Keratinocyte (primary cell): Measurements from ENCODE around the gene A1BG. TPM values are rescaled to one million over a fixed set of nuclear protein-coding genes. Genes with fewer than 3 reads are reported as not detected.

Source experiments
- DNase-seq: peaks from one replicate; pipeline ENCODE4 v3.0.0-alpha.2; 2011; ENCODE audit warnings: low read depth, missing footprints, low spot score
- FAIRE-seq: peaks from 2 replicates; lab custom pipeline; 2011; peaks lifted over from hg19 to GRCh38; lab: Jason Lieb, UNC
- H2AFZ ChIP-seq: 2 replicates; pipeline ENCODE4 v1.6.0; 2012; ENCODE audit warnings: low read length, control low read depth, inconsistent platforms; ENCODE audit not compliant: control insufficient read depth
- H3K27ac ChIP-seq: 2 replicates; pipeline ENCODE4 v1.5.1; 2011; ENCODE audit warnings: low read length; ENCODE audit not compliant: control insufficient read depth, insufficient read depth
- H3K27me3 ChIP-seq: 3 replicates; pipeline ENCODE4 v1.6.0; 2011; ENCODE audit warnings: low read length; ENCODE audit not compliant: control insufficient read depth, insufficient read depth; ENCODE audit errors: extremely low read depth
- H3K36me3 ChIP-seq, 2 experiments: 2 replicates in 1 of 2; 3 replicates in 1 of 2; pipeline ENCODE4 v1.5.1; 2011; ENCODE audit warnings: low read length in 2 of 2, mild to moderate bottlenecking in 1 of 2; ENCODE audit not compliant: control insufficient read depth in 2 of 2, insufficient read depth in 2 of 2; ENCODE audit errors: extremely low read depth in 1 of 2
- H3K4me1 ChIP-seq: 3 replicates; pipeline ENCODE4 v1.5.1; 2011; ENCODE audit warnings: low read length; ENCODE audit not compliant: control insufficient read depth, insufficient read depth; ENCODE audit errors: extremely low read depth
- H3K4me2 ChIP-seq: 3 replicates; pipeline ENCODE4 v1.6.0; 2011; ENCODE audit warnings: low read depth, low read length; ENCODE audit not compliant: control insufficient read depth, insufficient read depth; ENCODE audit errors: extremely low read depth
- H3K4me3 ChIP-seq, 3 experiments: fragments of 200-600 bp in 1 of 3; sonication (generic) in 1 of 3; 2 replicates in 2 of 3; 3 replicates in 1 of 3; pipeline ENCODE4 v1.5.1; 2011 to 2016; ENCODE audit warnings: low read length in 3 of 3, mild to moderate bottlenecking in 3 of 3, control low read depth in 2 of 3, inconsistent platforms in 1 of 3, low read depth in 1 of 3, mixed read lengths in 1 of 3, mixed run types in 1 of 3, moderate library complexity in 1 of 3; ENCODE audit not compliant: control insufficient read depth in 2 of 3, insufficient read depth in 2 of 3; ENCODE audit errors: extremely low read depth in 1 of 3
- H3K79me2 ChIP-seq: 2 replicates; pipeline ENCODE4 v1.6.0; 2012; ENCODE audit warnings: low read length; ENCODE audit not compliant: control insufficient read depth, insufficient read depth
- H3K9ac ChIP-seq: 3 replicates; pipeline ENCODE4 v1.6.0; 2011; ENCODE audit warnings: low read length; ENCODE audit not compliant: control insufficient read depth, insufficient read depth; ENCODE audit errors: extremely low read depth
- H3K9me1 ChIP-seq: 3 replicates; pipeline ENCODE4 v1.6.0; 2011; ENCODE audit warnings: low read length; ENCODE audit not compliant: control insufficient read depth, insufficient read depth; ENCODE audit errors: extremely low read depth
- H3K9me3 ChIP-seq: 2 replicates; pipeline ENCODE4 v1.5.1; 2012; ENCODE audit warnings: low read depth, low read length; ENCODE audit not compliant: control insufficient read depth
- H4K20me1 ChIP-seq: 3 replicates; pipeline ENCODE4 v1.6.0; 2011; ENCODE audit warnings: low read length; ENCODE audit not compliant: control insufficient read depth, insufficient read depth; ENCODE audit errors: extremely low read depth
- CTCF ChIP-seq, 3 experiments: IDR thresholded peaks in 1 of 3; conservative IDR thresholded peaks in 1 of 3; optimal IDR thresholded peaks in 1 of 3; 2 replicates in 2 of 3; 3 replicates in 1 of 3; pipeline versions ENCODE3 to v1.5.1; 2011; ENCODE audit warnings: low read length in 3 of 3, mild to moderate bottlenecking in 3 of 3, moderate library complexity in 2 of 3, control low read depth in 1 of 3, inconsistent platforms in 1 of 3; ENCODE audit not compliant: insufficient read depth in 2 of 3; ENCODE audit errors: extremely low read depth in 1 of 3
- EZH2 ChIP-seq: IDR thresholded peaks from one replicate; pipeline ENCODE4 v1.6.1; 2012; ENCODE audit warnings: inconsistent platforms, mild to moderate bottlenecking, low read length, moderate library complexity
- dilution Hi-C: fragments of 300-500 bp; cut with MboI; formaldehyde crosslinking; loops from one replicate; pipeline ENCODE4 v1.7.0; 2020; ENCODE audit warnings: low sequenced_read_pairs; ENCODE audit not compliant: extremely low pct_ligation_motif_present
- polyA plus RNA-seq, 5 experiments: library from polyadenylated mRNA; depleted of rRNA in 3 of 5; stranded (reverse) in 3 of 5; stranded (forward) in 1 of 5; unstranded in 1 of 5; fragments of >200 nt; gene quantifications; 1 replicate in 1 of 5; 2 replicates in 3 of 5; 3 replicates in 1 of 5; pipeline versions ENCODE4 v1.2.1 to v1.2.3, GENCODE V29; 2011 to 2012; ENCODE audit warnings: missing spikeins in 2 of 5, low read depth in 1 of 5, low replicate concordance in 1 of 5

Gene A1BG
- polyA plus RNA-seq, 1 donor (not counting 4 experiments of a cell fraction or from before 2014, with no cell fraction given), result 1.4 TPM

DNA sequence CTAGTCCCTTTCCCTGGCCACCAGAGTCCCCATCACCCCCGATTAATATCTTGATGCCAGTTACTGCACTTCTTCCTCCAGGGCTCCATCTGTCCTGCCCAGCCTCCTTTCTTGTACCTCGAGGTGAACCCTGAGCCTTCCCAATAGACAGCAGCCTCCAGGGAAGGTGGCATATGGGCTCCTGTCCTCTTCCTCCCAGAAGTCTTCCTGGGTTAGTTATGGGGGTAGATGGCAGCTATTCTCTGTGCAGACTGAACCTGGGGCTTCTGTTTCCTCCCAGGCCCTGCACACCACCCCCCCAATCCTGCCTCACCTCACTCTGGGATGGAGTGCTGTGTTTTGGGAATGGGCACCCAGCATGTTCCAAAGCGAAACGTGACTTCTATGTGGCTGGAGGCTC, 44.8 kb upstream of the A1BG start:
- H4K20me1 ChIP-seq, result peaks cover 21% of the 10 kb centered on the region
- H3K27ac ChIP-seq, result no peak overlapping the region
- peaks cover 11% of the 10 kb centered on the region for H3K79me2 ChIP-seq
- no peaks in the 10 kb centered on the region for H3K27me3 ChIP-seq
- no peak overlapping the region for H3K4me2 ChIP-seq
- no peak overlapping the region for H3K4me3 ChIP-seq
- H2AFZ ChIP-seq, result no peak overlapping the region
- peaks cover 12 to 16% of the 10 kb centered on the region in 2 experiments for H3K36me3 ChIP-seq
- no peak for FAIRE-seq
- no peaks in the 10 kb centered on the region for H3K9me3 ChIP-seq
- H3K9ac ChIP-seq, result no peak overlapping the region
- dilution Hi-C loops, result no loop called here
- TF ChIP-seq EZH2 (no peak), CTCF (optimal IDR thresholded peaks at IDR 0.05 in 1 of 3, IDR thresholded peaks at IDR 0.05 in 1 of 3, conservative IDR thresholded peaks at IDR 0.05 in 1 of 3; ENCODE audit: extremely low read depth in 1 of 3, insufficient read depth in 2 of 3, low read length in 3 of 3) (no peak)
- DNase-seq, result no peak
- H3K4me1 ChIP-seq, result peaks cover 39% of the 10 kb centered on the region
- H3K9me1 ChIP-seq, result peaks cover 5% of the 10 kb centered on the region

GRCh38 chr19:58397533-58398037, 44.3 kb upstream of the A1BG start:
- Histone ChIP-seq H3K27me3 (no peaks in the 10 kb centered on the region), H3K4me1 (peaks cover 42% of the 10 kb centered on the region), H3K9ac (no peak overlapping the region), H3K9me3 (no peaks in the 10 kb centered on the region), H2AFZ (no peak overlapping the region), H3K27ac (no peak overlapping the region), H3K9me1 (peaks cover 5% of the 10 kb centered on the region), H3K4me3 (no peak overlapping the region), H3K36me3 (peaks cover 15 to 21% of the 10 kb centered on the region in 2 experiments), H3K4me2 (no peak overlapping the region), H3K79me2 (peaks cover 16% of the 10 kb centered on the region), H4K20me1 (peaks cover 26% of the 10 kb centered on the region)
- dilution Hi-C loops, result no loop called here
- no peak for DNase-seq
- TF ChIP-seq EZH2, result no peak
- TF ChIP-seq CTCF (optimal IDR thresholded peaks at IDR 0.05 in 1 of 3, IDR thresholded peaks at IDR 0.05 in 1 of 3, conservative IDR thresholded peaks at IDR 0.05 in 1 of 3; ENCODE audit: extremely low read depth in 1 of 3, insufficient read depth in 2 of 3, low read length in 3 of 3), result no peak
- FAIRE-seq, result no peak
